Progenitor cell of endocrine pancreas (in vitro differentiated cells): Measurements from ENCODE around the gene SPARC. TPM values are rescaled to one million over a fixed set of nuclear protein-coding genes. Genes with fewer than 3 reads are reported as not detected.

ENCODE experiments used
- DNase-seq: peaks from one replicate; pipeline ENCODE4 v3.0.0; 2021; ENCODE audit warnings: low spot score; ENCODE audit not compliant: unreplicated experiment
- H3K27ac Mint-ChIP-seq: 2 replicates; pipeline ENCODE4 v1.8.0; 2021; ENCODE audit warnings: mild to moderate bottlenecking, moderate library complexity, mixed read lengths
- H3K27me3 Mint-ChIP-seq: 2 replicates; pipeline ENCODE4 v1.8.0; 2021; ENCODE audit warnings: mixed read lengths
- H3K36me3 Mint-ChIP-seq: 2 replicates; pipeline ENCODE4 v1.8.0; 2022; ENCODE audit warnings: mixed read lengths; ENCODE audit not compliant: insufficient read depth
- H3K4me1 Mint-ChIP-seq: 2 replicates; pipeline ENCODE4 v1.8.0; 2021; ENCODE audit warnings: low read depth, mixed read lengths
- H3K4me3 Mint-ChIP-seq: 2 replicates; pipeline ENCODE4 v1.8.0; 2021; ENCODE audit warnings: low read depth, mild to moderate bottlenecking, moderate library complexity, mixed read lengths
- H3K9me3 Mint-ChIP-seq: 2 replicates; pipeline ENCODE4 v1.8.0; 2021; ENCODE audit warnings: low read depth, mixed read lengths
- CTCF ChIP-seq: fragments of 200-600 bp; sonication (generic); IDR thresholded peaks from one replicate; pipeline ENCODE4 v1.5.0; 2021; ENCODE audit warnings: antibody characterized with exemption, mild to moderate bottlenecking; ENCODE audit not compliant: unreplicated experiment
- total RNA-seq: library from RNA; stranded (reverse); gene quantifications from 2 replicates; pipeline ENCODE4 v1.2.1, GENCODE V29; 2021

Gene SPARC
- total RNA-seq, 1 donor from 2014 or later = 55.2 TPM

DNA sequence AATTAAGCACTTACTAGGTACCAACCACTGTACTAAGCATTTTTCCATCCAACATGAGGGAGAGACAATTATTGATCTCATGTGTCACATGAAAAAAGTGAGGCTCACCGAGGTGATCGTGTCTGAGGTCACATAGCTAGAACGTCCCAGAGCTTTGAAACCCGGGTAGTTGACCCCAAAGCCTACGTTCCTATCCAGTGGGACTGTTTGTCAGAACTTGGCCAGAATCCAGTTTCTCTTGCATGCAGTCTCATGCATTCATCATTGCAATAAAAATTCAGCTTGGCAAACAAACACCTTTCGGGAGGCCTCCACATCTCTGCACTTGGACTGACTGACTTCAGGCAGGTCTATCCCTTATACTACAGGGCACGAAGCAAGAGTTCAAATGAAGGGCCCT, 72.2 kb downstream of the SPARC start:
- peaks cover 3% of the 10 kb centered on the region for H3K4me1 Mint-ChIP-seq
- no peak for DNase-seq

DNA sequence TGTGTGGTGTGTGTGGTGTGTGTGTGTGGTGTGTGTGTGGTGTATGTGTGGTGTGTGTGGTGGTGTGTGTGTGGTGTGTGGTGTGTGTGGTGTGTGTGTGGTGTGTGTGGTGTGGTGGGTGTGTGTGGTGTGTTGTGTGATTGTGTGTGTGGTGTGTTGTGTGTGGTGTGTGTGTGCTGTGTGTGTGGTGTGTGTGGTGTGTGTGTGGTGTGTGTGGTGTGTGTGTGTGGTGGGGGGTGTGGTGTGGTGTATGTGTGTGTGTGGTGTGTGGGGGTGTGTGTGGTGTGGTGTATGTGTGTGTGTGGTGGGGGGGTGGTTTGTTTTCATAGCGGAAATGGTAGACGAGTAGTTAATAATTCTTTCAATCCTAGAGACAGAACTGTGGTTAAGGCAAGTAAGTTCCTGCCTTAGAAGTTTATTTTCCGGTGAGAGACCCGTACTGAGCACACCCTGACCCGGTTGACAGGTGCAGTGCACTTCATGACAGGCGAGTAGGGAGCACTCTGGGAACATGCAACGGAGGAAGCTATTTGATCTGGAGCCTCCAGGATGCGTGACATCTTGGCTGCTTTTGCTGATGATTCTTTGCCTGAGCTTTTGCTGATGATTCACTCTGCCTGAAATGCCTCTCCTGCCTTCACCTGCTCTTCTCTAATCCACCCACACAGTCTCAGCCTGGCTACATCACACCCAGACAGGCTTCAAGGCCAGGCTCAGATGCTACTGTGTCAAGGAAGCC, 73.9 kb downstream of the SPARC start:
- peaks cover 55% of the 10 kb centered on the region for H3K27me3 Mint-ChIP-seq
- H3K4me3 Mint-ChIP-seq = no peak overlapping the region
- H3K27ac Mint-ChIP-seq = no peak overlapping the region
- TF ChIP-seq CTCF = no peak
- peaks cover 3% of the 10 kb centered on the region for H3K4me1 Mint-ChIP-seq
- no peak for DNase-seq
- H3K9me3 Mint-ChIP-seq = peaks cover 3% of the 10 kb centered on the region
- H3K36me3 Mint-ChIP-seq = no peaks in the 10 kb centered on the region

More for the DNA sequence above, 72.2 kb downstream of the SPARC start:
- H3K27me3 Mint-ChIP-seq = peaks cover 55% of the 10 kb centered on the region
- no peaks in the 10 kb centered on the region for H3K9me3 Mint-ChIP-seq
- TF ChIP-seq CTCF = no peak
- H3K4me3 Mint-ChIP-seq = no peak overlapping the region
- no peaks in the 10 kb centered on the region for H3K36me3 Mint-ChIP-seq
- H3K27ac Mint-ChIP-seq = no peak overlapping the region

GRCh38 chr5:151611127-151611775, 75.5 kb downstream of the SPARC start:
- DNase-seq = no peak
- Mint-ChIP-seq H3K36me3 (no peaks in the 10 kb centered on the region), H3K9me3 (peaks cover 3% of the 10 kb centered on the region), H3K27ac (no peak overlapping the region), H3K4me3 (no peak overlapping the region), H3K27me3 (peaks cover 45% of the 10 kb centered on the region), H3K4me1 (peaks cover 3% of the 10 kb centered on the region)
- TF ChIP-seq CTCF = no peak

Other genes starting within 250 kb of the SPARC start
- 14.2 and 14.8 TPM in 2 replicates for gene SLC36A1, start 239.3 kb downstream of the SPARC start, total RNA-seq
- 0.05 and 0.07 TPM in 2 replicates for gene FAT2, start 95.6 kb downstream of the SPARC start, total RNA-seq
- 93.8 and 108 TPM in 2 replicates for gene ATOX1, start 71.7 kb upstream of the SPARC start, total RNA-seq
- 220 and 226 TPM in 2 replicates for gene G3BP1, start 85.0 kb upstream of the SPARC start, total RNA-seq
- not detected in 2 replicates for gene GLRA1, start 237.9 kb upstream of the SPARC start, total RNA-seq